Calu3 (cell line): ENCODE measurements around the gene GEMIN8. TPM values are rescaled to one million over a fixed set of nuclear protein-coding genes. Genes with fewer than 3 reads are reported as not detected.

Source experiments
- BruUV-seq: library from RNA; stranded (reverse); fragments of 400-500 nt; replicated peaks from 2 replicates; lab custom pipeline; 2021; lab: Mats Ljungman, UMichigan
- CTCF ChIA-PET: fragments of 300-600 bp; sonication (Branson Sonifier 250); formaldehyde crosslinking; loops from one replicate; lab custom pipeline; 2022; ENCODE audit warnings: antibody characterized with exemption; lab: Charles Lee
- DNase-seq: peaks from one replicate; pipeline ENCODE4 v3.0.0; 2022
- H3K27ac Mint-ChIP-seq: one replicate; pipeline ENCODE4 v1.8.0; 2022; ENCODE audit warnings: mixed read lengths; ENCODE audit not compliant: unreplicated experiment
- H3K27me3 Mint-ChIP-seq: one replicate; pipeline ENCODE4 v1.8.0; 2022; ENCODE audit warnings: mixed read lengths; ENCODE audit not compliant: unreplicated experiment
- H3K36me3 Mint-ChIP-seq: one replicate; pipeline ENCODE4 v1.8.0; 2022; ENCODE audit warnings: mild to moderate bottlenecking, moderate library complexity, mixed read lengths; ENCODE audit not compliant: insufficient read depth, unreplicated experiment
- H3K4me1 Mint-ChIP-seq: one replicate; pipeline ENCODE4 v1.8.0; 2022; ENCODE audit warnings: mild to moderate bottlenecking, low read depth, mixed read lengths; ENCODE audit not compliant: unreplicated experiment
- H3K4me3 Mint-ChIP-seq: one replicate; pipeline ENCODE4 v1.8.0; 2022; ENCODE audit warnings: mild to moderate bottlenecking, low read depth, moderate library complexity, mixed read lengths; ENCODE audit not compliant: unreplicated experiment
- H3K9me3 Mint-ChIP-seq: one replicate; pipeline ENCODE4 v1.8.0; 2022; ENCODE audit warnings: low read depth, mixed read lengths; ENCODE audit not compliant: unreplicated experiment
- intact Hi-C: fragments of 100-400 bp; cut with micrococcal nuclease; formaldehyde crosslinking; loops from one replicate; pipeline ENCODE4 v1.10.0; 2022; ENCODE audit not compliant: unreplicated experiment
- total RNA-seq: library from RNA; stranded (reverse); gene quantifications from 2 replicates; pipeline ENCODE4 v1.2.3, GENCODE V29; 2022
- TF ChIP-seq, protein P1 (sequence below): fragments of 200-600 bp; IDR thresholded peaks from one replicate; pipeline ENCODE4 v1.8.0; 2022; ENCODE audit warnings: antibody characterized with exemption; ENCODE audit not compliant: unreplicated experiment

The GEMIN8 gene
- total RNA-seq, 1 experiment from 2014 or later = 21.7 TPM

DNA sequence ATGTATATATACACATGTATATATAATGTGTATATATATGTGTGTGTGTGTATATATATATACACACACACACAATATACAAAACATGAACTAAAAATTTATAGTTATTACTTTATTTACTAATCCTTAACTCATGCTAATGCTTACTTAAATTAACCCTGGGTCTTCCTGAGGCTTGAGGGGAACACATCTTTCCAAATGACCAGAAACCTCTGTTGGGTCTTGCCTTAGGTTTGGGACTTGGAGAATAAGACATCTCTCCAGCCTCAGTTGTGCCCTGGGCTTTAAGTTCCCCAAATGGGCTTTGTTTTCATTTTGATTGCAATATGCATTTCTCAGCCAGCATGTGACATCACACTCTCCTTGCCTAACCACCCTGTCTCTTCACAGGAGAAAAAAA lies 7.7 kb downstream of the GEMIN8 start:
- Mint-ChIP-seq H3K4me3 (no peak overlapping the region), H3K9me3 (no peaks in the 10 kb centered on the region), H3K27me3 (no peaks in the 10 kb centered on the region), H3K36me3 (no peaks in the 10 kb centered on the region), H3K27ac (no peak overlapping the region), H3K4me1 (peaks cover 13% of the 10 kb centered on the region)
- TF ChIP-seq, protein P1, sequence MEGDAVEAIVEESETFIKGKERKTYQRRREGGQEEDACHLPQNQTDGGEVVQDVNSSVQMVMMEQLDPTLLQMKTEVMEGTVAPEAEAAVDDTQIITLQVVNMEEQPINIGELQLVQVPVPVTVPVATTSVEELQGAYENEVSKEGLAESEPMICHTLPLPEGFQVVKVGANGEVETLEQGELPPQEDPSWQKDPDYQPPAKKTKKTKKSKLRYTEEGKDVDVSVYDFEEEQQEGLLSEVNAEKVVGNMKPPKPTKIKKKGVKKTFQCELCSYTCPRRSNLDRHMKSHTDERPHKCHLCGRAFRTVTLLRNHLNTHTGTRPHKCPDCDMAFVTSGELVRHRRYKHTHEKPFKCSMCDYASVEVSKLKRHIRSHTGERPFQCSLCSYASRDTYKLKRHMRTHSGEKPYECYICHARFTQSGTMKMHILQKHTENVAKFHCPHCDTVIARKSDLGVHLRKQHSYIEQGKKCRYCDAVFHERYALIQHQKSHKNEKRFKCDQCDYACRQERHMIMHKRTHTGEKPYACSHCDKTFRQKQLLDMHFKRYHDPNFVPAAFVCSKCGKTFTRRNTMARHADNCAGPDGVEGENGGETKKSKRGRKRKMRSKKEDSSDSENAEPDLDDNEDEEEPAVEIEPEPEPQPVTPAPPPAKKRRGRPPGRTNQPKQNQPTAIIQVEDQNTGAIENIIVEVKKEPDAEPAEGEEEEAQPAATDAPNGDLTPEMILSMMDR = no peak
- no TSS peak for BruUV-seq
- CTCF ChIA-PET = no interaction called here
- no peak for DNase-seq
- intact Hi-C loops = loop anchor here (10.0 kb wide), 1 partner anchor 87 kb away; no protein-coding TSS in a partner anchor

GRCh38 chrX:14017399-14017798 lies 12.3 kb downstream of the GEMIN8 start:
- CTCF ChIA-PET = no interaction called here
- DNase-seq = no peak
- H3K4me1 Mint-ChIP-seq = no peaks in the 10 kb centered on the region
- H3K9me3 Mint-ChIP-seq = no peaks in the 10 kb centered on the region
- no TSS peak for BruUV-seq
- peaks cover 5% of the 10 kb centered on the region for H3K36me3 Mint-ChIP-seq
- TF ChIP-seq, protein P1 = no peak
- intact Hi-C loops = no loop called here
- H3K27me3 Mint-ChIP-seq = no peaks in the 10 kb centered on the region
- H3K27ac Mint-ChIP-seq = no peak overlapping the region
- H3K4me3 Mint-ChIP-seq = no peak overlapping the region

DNA sequence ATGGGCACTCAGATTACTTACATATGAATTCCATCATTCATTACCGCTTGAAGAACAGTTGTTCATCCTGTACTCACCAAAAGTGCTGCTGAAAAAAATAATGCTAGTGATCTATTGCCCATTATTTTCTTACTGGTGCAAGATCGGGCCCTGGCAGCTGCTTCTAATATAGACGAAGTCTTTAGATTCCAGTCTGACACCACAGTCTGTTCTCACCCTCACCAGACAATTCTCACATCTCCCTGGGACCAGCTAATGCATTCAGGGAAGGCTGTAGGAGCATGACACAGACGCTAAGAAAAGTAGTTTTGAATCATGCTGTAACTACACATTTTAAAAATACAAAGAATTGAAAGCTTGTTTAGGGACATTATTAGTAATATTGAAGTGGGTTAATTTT lies 13.8 kb downstream of the GEMIN8 start:
- BruUV-seq = no TSS peak
- DNase-seq = no peak
- Mint-ChIP-seq H3K36me3 (peaks cover 5% of the 10 kb centered on the region), H3K4me1 (no peaks in the 10 kb centered on the region), H3K4me3 (no peak overlapping the region), H3K27ac (no peak overlapping the region), H3K9me3 (no peaks in the 10 kb centered on the region), H3K27me3 (no peaks in the 10 kb centered on the region)
- CTCF ChIA-PET = no interaction called here
- intact Hi-C loops = no loop called here
- TF ChIP-seq, protein P1 = no peak

DNA sequence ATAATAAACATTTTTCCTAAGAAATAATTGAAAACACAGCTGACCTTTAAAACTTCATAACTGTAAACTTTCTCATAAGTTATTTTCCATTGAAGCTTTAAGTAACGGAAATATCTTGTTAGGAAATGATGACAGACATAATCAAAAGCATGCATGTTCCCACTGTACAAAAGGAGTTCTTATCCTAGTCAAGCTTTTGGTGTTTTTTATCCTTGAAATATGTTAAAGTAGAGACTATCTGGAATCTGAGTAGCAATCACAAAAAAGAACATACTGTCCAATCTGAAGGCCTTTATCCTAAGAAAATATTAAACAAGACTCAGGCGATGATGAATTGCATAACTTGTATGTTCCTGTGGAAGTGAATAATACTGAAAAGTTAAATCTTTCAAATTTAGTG lies 14.4 kb downstream of the GEMIN8 start:
- DNase-seq = no peak
- CTCF ChIA-PET = no interaction called here
- BruUV-seq = no TSS peak
- H3K27me3 Mint-ChIP-seq = no peaks in the 10 kb centered on the region
- no peak overlapping the region for H3K27ac Mint-ChIP-seq
- no peak overlapping the region for H3K4me3 Mint-ChIP-seq
- intact Hi-C loops = no loop called here
- no peaks in the 10 kb centered on the region for H3K9me3 Mint-ChIP-seq
- no peaks in the 10 kb centered on the region for H3K4me1 Mint-ChIP-seq
- TF ChIP-seq, protein P1 = no peak
- H3K36me3 Mint-ChIP-seq = peaks cover 5% of the 10 kb centered on the region

DNA sequence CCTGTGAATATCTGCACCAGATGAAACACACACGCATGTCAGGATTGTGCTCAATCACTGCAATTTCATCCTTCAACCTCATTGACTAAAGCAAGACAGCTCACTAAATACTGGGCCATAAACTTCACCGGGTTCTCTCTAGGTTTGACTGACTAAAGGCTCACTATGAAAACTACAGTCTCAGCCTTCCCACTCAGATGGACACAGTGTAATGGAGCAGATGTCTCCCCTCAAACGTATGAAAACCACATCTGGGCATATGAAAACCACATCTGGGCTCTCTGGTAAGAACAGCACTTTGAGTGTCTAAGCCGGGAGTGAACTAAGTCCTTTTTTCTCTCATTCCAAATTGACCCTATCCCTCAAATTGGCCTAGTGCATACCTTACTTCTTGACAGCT lies 15.2 kb downstream of the GEMIN8 start:
- no peak overlapping the region for H3K27ac Mint-ChIP-seq
- no peaks in the 10 kb centered on the region for H3K4me1 Mint-ChIP-seq
- CTCF ChIA-PET = no interaction called here
- DNase-seq = no peak
- no peaks in the 10 kb centered on the region for H3K27me3 Mint-ChIP-seq
- TF ChIP-seq, protein P1 = no peak
- no TSS peak for BruUV-seq
- peaks cover 5% of the 10 kb centered on the region for H3K36me3 Mint-ChIP-seq
- intact Hi-C loops = no loop called here
- no peak overlapping the region for H3K4me3 Mint-ChIP-seq
- H3K9me3 Mint-ChIP-seq = no peaks in the 10 kb centered on the region
